Dendritic cell treated with granulocyte-macrophage colony-stimulating factor and Interleukin-4, amounts not matched to agents 40 ng/mL and 50 ng/mL, for 4 days (primary cell): ENCODE results near the gene SLC16A9.

Source experiments
- H3K27ac Mint-ChIP-seq: one replicate; pipeline ENCODE4 v1.8.0; 2022; ENCODE audit warnings: mild to moderate bottlenecking, mixed read lengths
- H3K27me3 Mint-ChIP-seq: one replicate; pipeline ENCODE4 v1.8.0; 2022; ENCODE audit warnings: mild to moderate bottlenecking, mixed read lengths
- H3K36me3 Mint-ChIP-seq: one replicate; pipeline ENCODE4 v1.8.0; 2022; ENCODE audit warnings: low read depth, mixed read lengths
- H3K4me1 Mint-ChIP-seq: one replicate; pipeline ENCODE4 v1.8.0; 2022; ENCODE audit warnings: low read depth, mixed read lengths
- H3K4me3 Mint-ChIP-seq: one replicate; pipeline ENCODE4 v1.8.0; 2022; ENCODE audit warnings: mild to moderate bottlenecking, moderate library complexity, mixed read lengths
- H3K9me3 Mint-ChIP-seq: one replicate; pipeline ENCODE4 v1.8.0; 2022; ENCODE audit warnings: mixed read lengths
- intact Hi-C: fragments of 100-400 bp; cut with micrococcal nuclease; formaldehyde crosslinking; loops from one replicate; pipeline ENCODE4 v1.15.0; 2022

Gene SLC16A9

DNA sequence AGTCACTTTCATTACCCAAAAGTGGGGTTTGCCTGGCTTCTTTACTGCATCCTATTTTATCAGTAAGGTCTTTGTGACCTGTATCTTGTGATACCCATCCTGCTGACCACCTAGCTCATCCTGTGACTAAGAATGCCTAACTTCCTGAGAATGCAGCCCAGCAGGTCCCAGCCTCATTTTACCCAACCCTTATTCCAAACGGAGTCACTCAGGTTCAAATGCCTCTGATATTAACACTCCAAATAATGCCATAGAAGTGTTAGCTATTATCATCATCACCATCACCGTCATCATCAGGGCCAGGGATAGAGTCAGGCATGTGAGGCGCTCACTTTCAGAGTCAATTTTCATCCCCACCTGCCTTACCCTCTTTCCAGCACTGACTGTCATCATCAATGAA, 85.5 kb downstream of the SLC16A9 start:
- Mint-ChIP-seq H3K27ac (no peak overlapping the region), H3K9me3 (no peaks in the 10 kb centered on the region)
- intact Hi-C loops: loop anchor here (5.0 to 10.0 kb wide), 3 partner anchors 481 to 1092 kb away; no protein-coding TSS in a partner anchor

DNA sequence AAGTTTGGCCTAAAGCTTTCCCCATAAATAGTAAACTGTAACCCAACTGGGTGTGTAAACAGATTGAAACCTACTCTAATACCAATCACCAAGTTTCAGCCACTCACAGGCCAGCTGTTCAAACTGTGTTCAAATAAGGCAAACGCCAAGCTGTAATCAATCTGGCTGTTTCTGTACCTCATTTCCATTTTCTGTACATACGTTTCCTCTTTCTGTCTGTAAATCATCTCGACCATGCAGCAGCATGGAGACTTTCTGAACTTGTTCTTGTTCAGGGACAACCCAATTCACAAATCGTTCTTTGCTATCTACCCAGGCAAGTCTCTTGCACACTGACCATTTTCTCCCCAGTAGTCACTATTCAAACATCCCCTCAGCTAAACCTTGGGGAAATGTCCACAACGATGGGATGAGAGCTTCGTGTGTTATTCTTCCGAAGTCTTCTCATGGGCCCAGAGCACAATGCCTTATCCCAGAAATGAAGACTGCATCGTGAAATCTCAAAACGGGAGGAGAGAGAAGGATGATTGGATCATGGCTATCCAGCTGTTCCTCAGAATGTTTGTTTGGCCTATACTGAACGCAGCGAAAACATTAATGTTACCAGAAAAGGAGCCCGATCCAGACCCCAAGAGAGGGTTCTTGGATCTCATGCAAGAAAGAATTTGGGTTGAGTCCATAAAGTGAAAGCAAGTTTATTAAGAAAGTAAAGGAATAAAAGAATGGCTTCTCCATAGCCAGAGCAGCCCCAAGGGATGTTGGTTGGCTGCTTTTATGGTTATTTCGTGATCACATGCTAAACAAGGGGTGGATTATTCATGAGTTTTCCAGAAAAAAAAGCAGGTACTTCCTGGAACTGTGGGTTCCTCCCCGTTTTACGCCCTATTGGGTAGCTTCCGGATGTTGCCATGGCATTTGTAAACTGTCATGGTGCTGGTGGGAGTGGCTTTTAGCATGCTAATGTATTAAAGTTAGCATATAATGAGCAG, 86.2 kb downstream of the SLC16A9 start:
- Mint-ChIP-seq H3K9me3 (no peaks in the 10 kb centered on the region), H3K27ac (no peak overlapping the region), H3K4me1 (peaks cover 5% of the 10 kb centered on the region), H3K36me3 (no peaks in the 10 kb centered on the region), H3K27me3 (no peaks in the 10 kb centered on the region), H3K4me3 (no peak overlapping the region)
- intact Hi-C loops: loop anchor here (2.0 to 10.0 kb wide), 4 partner anchors 383 to 1091 kb away; no protein-coding TSS in a partner anchor

More for the DNA sequence above, 85.5 kb downstream of the SLC16A9 start:
- no peaks in the 10 kb centered on the region for H3K36me3 Mint-ChIP-seq
- no peaks in the 10 kb centered on the region for H3K27me3 Mint-ChIP-seq
- no peak overlapping the region for H3K4me3 Mint-ChIP-seq
- H3K4me1 Mint-ChIP-seq: peaks cover 5% of the 10 kb centered on the region

DNA sequence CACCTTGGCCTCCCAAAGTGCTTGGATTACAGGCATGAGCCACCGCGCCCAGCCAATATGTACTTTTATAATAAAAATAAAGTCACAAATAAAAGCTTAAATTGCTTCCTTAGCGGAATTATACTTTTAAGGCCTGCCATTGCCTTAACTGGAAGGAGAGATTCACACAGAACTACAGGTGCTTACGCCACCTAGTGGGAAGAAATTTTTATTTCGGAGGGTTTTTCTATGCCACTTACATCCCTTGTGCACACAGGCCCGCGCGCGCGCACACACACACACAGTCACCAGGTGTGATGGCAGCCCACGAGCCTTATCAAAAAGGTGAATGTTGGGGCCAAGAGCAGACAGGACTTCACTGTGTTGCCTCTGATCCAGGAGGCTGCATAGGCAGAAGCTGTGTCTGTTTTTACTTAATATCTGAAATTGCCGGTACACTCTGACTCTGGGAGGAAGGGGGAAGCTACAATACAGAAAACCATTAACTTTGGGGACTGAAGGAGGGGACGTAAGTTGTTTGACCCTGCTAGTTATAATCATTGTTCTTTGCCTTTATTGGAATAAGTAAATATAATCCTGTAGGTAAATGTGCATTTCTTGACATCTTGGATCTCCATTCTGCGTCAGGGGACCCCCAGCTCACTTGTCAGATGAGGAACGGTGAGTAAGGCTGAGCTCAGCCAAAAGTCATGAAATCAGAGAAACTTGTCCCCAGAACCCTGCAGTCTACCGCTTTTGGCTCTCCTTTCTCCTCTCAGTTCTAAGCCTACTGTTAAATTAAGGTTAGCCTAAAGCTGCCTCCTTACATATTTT, 87.1 kb downstream of the SLC16A9 start:
- Mint-ChIP-seq H3K36me3 (no peaks in the 10 kb centered on the region), H3K4me3 (no peak overlapping the region), H3K27me3 (no peaks in the 10 kb centered on the region), H3K9me3 (no peaks in the 10 kb centered on the region), H3K4me1 (peaks cover 5% of the 10 kb centered on the region), H3K27ac (no peak overlapping the region)
- intact Hi-C loops: loop anchor here (2.0 to 10.0 kb wide), 4 partner anchors 382 to 1090 kb away; no protein-coding TSS in a partner anchor

DNA sequence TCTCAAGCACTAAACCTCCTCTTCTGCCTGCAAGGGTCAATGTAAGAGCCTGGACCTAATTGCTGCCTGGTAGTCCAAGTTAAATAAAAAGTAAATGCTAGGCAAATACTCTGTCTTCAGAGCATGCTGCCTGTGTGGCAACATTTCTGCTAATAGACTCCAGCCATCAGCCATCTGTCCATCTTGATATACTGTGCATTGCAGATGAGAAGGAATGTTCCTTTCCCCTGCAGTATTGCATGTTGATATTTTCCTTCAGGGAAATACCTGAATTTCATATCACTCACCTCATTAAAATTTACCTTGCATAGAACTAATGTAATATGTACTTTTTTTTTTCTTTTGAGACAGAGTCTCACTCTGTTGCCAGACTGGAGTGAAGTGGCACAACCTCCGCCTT, 87.9 kb downstream of the SLC16A9 start:
- no peaks in the 10 kb centered on the region for H3K9me3 Mint-ChIP-seq
- H3K27ac Mint-ChIP-seq: no peak overlapping the region
- H3K27me3 Mint-ChIP-seq: no peaks in the 10 kb centered on the region
- H3K4me3 Mint-ChIP-seq: no peak overlapping the region
- intact Hi-C loops: loop anchor here (2.0 to 10.0 kb wide), 4 partner anchors 381 to 1089 kb away; no protein-coding TSS in a partner anchor
- H3K4me1 Mint-ChIP-seq: peaks cover 5% of the 10 kb centered on the region
- H3K36me3 Mint-ChIP-seq: no peaks in the 10 kb centered on the region

DNA sequence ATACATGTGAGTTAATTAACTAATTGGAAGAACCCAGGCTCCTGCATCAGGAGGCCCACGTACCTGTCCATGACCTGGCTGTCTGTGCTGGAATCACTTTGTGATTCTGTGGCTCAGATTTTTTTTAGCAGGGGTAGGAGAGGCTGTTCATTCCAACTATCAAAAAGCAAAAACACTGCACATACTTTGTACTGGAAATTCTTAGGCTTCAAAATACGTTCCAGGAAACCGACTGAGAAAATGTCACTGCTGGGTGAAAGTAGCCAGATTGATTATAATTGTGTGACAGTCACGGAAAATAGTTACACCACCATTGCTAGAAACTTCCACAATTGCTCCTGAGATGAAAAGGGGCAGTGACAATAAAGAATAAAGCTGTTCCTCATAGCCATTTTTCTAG, 91.0 kb downstream of the SLC16A9 start:
- H3K36me3 Mint-ChIP-seq: no peaks in the 10 kb centered on the region
- H3K27me3 Mint-ChIP-seq: no peaks in the 10 kb centered on the region
- H3K27ac Mint-ChIP-seq: no peak overlapping the region
- H3K4me3 Mint-ChIP-seq: no peak overlapping the region
- H3K4me1 Mint-ChIP-seq: no peaks in the 10 kb centered on the region
- intact Hi-C loops: no loop called here
- H3K9me3 Mint-ChIP-seq: no peaks in the 10 kb centered on the region

DNA sequence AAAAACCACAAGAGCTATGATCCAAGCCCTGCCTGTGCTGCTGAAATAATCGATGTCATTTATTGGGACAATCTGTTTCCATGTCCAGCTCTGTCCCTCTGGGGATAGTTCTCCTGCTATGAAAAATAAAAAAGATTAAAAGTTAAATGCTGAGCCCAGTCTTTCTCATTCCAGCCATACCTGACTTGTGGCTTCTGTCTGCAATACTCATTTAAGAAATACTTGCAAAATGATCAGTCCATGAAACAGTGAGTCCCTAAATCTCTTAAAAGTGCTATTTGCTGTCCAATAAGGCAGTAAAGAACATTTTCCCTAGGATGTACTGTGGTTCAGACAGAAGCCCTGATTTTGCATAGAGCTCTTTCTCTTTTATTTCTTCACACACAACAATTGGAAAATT, 91.7 kb downstream of the SLC16A9 start:
- no peaks in the 10 kb centered on the region for H3K27me3 Mint-ChIP-seq
- no peaks in the 10 kb centered on the region for H3K36me3 Mint-ChIP-seq
- no peaks in the 10 kb centered on the region for H3K4me1 Mint-ChIP-seq
- no peak overlapping the region for H3K27ac Mint-ChIP-seq
- intact Hi-C loops: no loop called here
- no peak overlapping the region for H3K4me3 Mint-ChIP-seq
- H3K9me3 Mint-ChIP-seq: no peaks in the 10 kb centered on the region

DNA sequence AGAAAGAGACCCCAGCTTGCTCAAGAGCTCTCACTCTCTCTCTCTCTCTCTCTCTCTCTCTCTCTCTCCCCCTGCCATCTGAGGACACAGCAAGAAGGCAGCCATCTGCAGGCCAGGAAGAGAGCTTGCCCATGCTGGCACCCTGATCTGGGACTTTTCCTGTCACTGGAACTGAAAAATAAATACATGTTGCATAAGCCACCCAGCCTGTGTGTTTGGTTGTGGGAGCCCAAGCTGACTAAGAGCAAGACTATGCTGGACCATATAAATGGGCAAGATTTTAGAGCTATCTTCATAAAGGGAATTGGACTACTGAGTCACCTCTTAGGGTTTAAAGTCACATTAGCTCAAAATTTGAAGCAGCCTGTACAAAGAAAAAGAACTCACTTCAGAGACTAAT, 98.6 kb downstream of the SLC16A9 start:
- H3K4me3 Mint-ChIP-seq: no peak overlapping the region
- no peaks in the 10 kb centered on the region for H3K9me3 Mint-ChIP-seq
- intact Hi-C loops: no loop called here
- no peaks in the 10 kb centered on the region for H3K36me3 Mint-ChIP-seq
- H3K27me3 Mint-ChIP-seq: no peaks in the 10 kb centered on the region
- H3K27ac Mint-ChIP-seq: no peak overlapping the region
- H3K4me1 Mint-ChIP-seq: no peaks in the 10 kb centered on the region

DNA sequence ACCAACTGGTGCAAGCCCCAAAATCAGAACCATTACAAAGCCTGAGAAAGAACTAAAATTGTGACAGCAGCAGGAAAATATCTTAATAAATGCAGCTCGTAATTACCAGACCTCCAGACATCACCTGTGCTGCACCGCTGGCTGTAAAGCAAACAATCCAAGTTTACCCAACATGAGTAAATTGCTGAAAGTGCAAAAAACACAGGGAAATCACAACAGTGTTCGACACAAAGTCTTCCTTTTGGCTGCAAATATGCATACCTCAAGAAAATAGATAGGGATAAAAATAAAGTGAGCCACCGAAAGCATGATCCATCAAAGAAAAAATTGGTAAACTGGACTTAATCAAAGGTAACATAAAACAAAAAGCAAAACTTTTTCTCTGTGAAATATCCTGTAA, 101.7 kb downstream of the SLC16A9 start:
- Mint-ChIP-seq H3K27ac (no peak overlapping the region), H3K4me1 (no peaks in the 10 kb centered on the region), H3K4me3 (no peak overlapping the region), H3K27me3 (no peaks in the 10 kb centered on the region), H3K36me3 (no peaks in the 10 kb centered on the region), H3K9me3 (no peaks in the 10 kb centered on the region)
- intact Hi-C loops: no loop called here

DNA sequence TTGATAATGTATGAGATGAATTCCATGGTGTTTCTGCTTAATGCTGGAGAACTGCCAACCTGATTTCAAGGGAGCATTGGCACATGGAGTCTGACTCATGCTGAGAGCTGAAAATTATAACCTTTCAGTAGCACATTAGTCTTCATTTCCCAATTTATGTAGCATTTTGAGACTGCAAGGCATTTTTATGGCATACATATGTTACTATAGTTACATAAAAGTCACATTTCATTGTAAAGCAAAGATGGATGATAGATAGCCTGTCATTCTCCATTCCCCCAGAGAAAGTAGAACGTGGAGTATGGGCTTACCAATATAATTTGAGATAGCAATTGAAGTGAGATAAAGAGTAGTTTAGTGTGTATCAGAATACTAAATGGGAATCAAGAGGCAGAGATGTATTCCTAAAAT, 103.1 kb downstream of the SLC16A9 start:
- H3K4me3 Mint-ChIP-seq: no peak overlapping the region
- H3K27ac Mint-ChIP-seq: no peak overlapping the region
- intact Hi-C loops: no loop called here
- H3K27me3 Mint-ChIP-seq: no peaks in the 10 kb centered on the region
- no peaks in the 10 kb centered on the region for H3K36me3 Mint-ChIP-seq
- no peaks in the 10 kb centered on the region for H3K4me1 Mint-ChIP-seq
- no peaks in the 10 kb centered on the region for H3K9me3 Mint-ChIP-seq

DNA sequence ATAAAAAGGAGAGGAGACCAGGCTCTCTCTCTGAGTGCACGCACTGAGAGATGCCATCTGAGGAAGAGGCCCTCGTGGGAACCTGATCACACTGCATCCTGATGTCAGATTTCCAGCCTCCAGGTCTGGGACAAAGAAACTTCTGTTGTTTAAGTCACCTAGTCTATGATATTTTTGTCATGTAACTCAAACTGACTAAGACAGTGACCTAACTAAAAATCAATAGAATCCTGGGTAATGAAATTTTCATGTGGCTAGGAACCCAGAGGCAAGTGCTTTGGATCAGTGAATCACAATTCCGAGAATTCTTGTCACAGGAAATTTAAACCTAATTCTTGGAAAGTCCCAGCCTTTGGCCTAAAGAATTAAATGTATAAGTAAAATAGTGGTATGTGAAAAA, 107.7 kb downstream of the SLC16A9 start:
- Mint-ChIP-seq H3K4me1 (no peaks in the 10 kb centered on the region), H3K36me3 (no peaks in the 10 kb centered on the region), H3K4me3 (no peak overlapping the region), H3K27ac (no peak overlapping the region), H3K27me3 (no peaks in the 10 kb centered on the region), H3K9me3 (no peaks in the 10 kb centered on the region)
- intact Hi-C loops: no loop called here
